GM12801 (cell line): ENCODE measurements around the gene JAML.

Experiments
- CTCF ChIP-seq: IDR thresholded peaks from one replicate; pipeline ENCODE4 v1.5.1; 2011; ENCODE audit warnings: control low read depth; ENCODE audit not compliant: insufficient read length; ENCODE audit errors: extremely low read depth

JAML gene

DNA sequence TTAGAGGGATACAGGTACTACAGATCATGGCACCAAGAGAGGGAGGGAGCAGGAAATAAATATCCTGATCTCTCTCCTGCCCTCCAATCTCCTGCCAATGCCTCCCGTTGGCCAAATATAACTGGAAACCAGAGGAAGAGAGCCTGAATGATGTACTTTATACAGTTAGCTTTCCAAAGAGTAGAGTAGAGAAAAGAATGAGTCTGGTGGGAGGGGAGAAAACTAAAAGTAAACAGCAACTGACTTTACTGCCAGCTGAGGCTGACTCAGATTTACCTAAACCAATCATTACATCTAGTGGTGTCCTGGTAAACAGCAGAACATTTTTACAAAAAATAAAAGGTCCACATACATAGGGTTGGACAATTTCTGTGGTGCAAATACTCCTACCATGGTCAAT lies 22.2 kb upstream of the JAML start:
- no peak for TF ChIP-seq CTCF

- TF ChIP-seq CTCF = no peak
Observed at GRCh38 chr11:118245936-118246562, 21.2 kb upstream of the JAML start.

GRCh38 chr11:118243993-118244762 lies 19.4 kb upstream of the JAML start:
- no peak for TF ChIP-seq CTCF

GRCh38 chr11:118243161-118243560 lies 18.4 kb upstream of the JAML start:
- no peak for TF ChIP-seq CTCF

DNA sequence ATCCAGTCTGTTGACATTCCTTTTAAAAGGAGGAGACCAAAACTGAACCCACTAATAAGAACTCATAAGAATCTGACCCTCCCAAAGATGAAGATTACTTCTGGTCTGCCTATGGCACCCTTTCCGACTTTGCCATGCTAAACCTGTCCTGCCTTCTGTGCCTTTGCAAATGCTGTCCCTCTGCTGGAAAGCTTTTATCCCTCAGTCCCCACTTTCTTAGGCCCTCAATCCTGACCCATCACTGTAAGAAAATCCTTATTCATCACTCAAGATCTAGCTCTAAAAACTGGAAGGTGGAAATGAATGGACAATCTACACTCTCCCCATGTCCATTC lies 16.9 kb upstream of the JAML start:
- no peak for TF ChIP-seq CTCF

- TF ChIP-seq CTCF = no peak
Observed at GRCh38 chr11:118240999-118241763, 16.4 kb upstream of the JAML start.

DNA sequence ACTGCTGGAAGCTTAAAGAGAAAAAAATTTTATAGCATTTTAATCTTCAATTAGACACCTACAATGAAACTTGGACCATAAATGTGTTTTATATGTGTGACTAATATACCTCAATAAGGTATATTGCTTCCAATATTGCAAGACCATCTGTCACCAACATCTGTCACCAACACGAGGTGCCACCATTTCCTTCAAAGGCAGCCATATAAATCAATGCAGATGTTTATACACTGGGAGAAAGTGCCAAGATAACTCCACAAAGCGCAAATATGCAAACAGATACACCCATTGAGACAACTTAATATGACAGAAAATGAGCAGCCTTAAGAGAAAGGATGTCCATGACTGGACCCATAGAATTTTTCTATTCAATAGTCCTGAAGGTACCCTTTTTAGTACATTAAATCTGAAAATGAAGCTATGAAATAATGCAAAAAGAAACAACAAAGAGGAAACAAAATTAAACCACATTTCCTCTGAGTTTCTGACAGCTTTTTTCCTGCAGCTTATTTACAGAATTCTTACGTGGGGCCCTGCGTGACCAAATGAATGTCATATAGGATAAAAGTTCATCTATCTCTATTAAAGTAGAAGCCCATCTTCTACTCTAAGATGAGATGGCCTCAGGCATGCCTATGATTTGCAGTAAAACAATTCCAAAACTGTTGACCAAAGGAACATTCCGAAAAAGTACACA lies 14.8 kb upstream of the JAML start:
- TF ChIP-seq CTCF = no peak
